NCI-H2227 treated with DMSO at 0.1 percent for 48 hours (cell line): ENCODE measurements around the gene TEX50.
"Not testable (repeated sequence)": the region's sequence is repeated elsewhere in the genome, so short reads cannot be mapped to it uniquely, and the experiment has no call there.

Source experiments
- DNase-seq: peaks from one replicate; lab custom pipeline; 2025; lab: John Stamatoyannopoulos, UW

The TEX50 gene

GRCh38 chr1:173635116-173635515 is at the start of gene TEX50:
Gene TEX50, plus strand, starts transcription at chr1:173635338. Its CDS starts 184 bp downstream, at chr1:173635522.
- no peak for DNase-seq

GRCh38 chr1:173590557-173590956 is 44.6 kb upstream of the TEX50 start:
- no peak for DNase-seq

- DNase-seq = not testable (repeated sequence)
These were observed 44.0 kb upstream of the TEX50 start for GRCh38 chr1:173591138-173591537.

GRCh38 chr1:173596097-173596825 is 38.9 kb upstream of the TEX50 start:
- DNase-seq = no peak

GRCh38 chr1:173601588-173601987 is 33.5 kb upstream of the TEX50 start:
- DNase-seq = no peak

- DNase-seq = no peak
These were observed 32.0 kb upstream of the TEX50 start, which contains the start of gene SLC9C2 for GRCh38 chr1:173603056-173603591. Gene SLC9C2, minus strand, starts transcription at chr1:173603072. Its CDS starts 1,296 bp downstream, at chr1:173601776.

GRCh38 chr1:173608503-173609216 is 26.5 kb upstream of the TEX50 start:
- no peak for DNase-seq

GRCh38 chr1:173613086-173613485 is 22.1 kb upstream of the TEX50 start:
- DNase-seq = not testable (repeated sequence)

GRCh38 chr1:173616859-173617258 is 18.3 kb upstream of the TEX50 start:
- DNase-seq = no peak

GRCh38 chr1:173627269-173627668 is 7.9 kb upstream of the TEX50 start:
- DNase-seq = no peak

GRCh38 chr1:173628888-173629287 is 6.2 kb upstream of the TEX50 start:
- no peak for DNase-seq

GRCh38 chr1:173637236-173638042 is 2.3 kb downstream of the TEX50 start:
- DNase-seq = not testable (repeated sequence)

GRCh38 chr1:173638043-173639021 is 3.2 kb downstream of the TEX50 start:
- DNase-seq = no peak

GRCh38 chr1:173639102-173639501 is 4.0 kb downstream of the TEX50 start:
- DNase-seq = no peak

- DNase-seq = not testable (repeated sequence)
These were observed 7.5 kb downstream of the TEX50 start for GRCh38 chr1:173642450-173643139.

- DNase-seq = no peak
These were observed 11.5 kb downstream of the TEX50 start for GRCh38 chr1:173646656-173647055.

GRCh38 chr1:173648880-173649605 is 13.9 kb downstream of the TEX50 start:
- DNase-seq = no peak

GRCh38 chr1:173660306-173660705 is 25.2 kb downstream of the TEX50 start:
- DNase-seq = no peak

- no peak for DNase-seq
These were observed 26.1 kb downstream of the TEX50 start for GRCh38 chr1:173661271-173661670.

- no peak for DNase-seq
These were observed 26.6 kb downstream of the TEX50 start for GRCh38 chr1:173661763-173662162.
